Ishikawa (cell line): Measurements from ENCODE around the gene KCND3.

ENCODE experiments used
- EP300 ChIP-seq: IDR thresholded peaks from 2 replicates; pipeline ENCODE4 v1.6.1; 2012; ENCODE audit warnings: borderline replicate concordance
- RAD21 ChIP-seq: IDR thresholded peaks from 2 replicates; pipeline ENCODE4 v1.6.1; 2012; ENCODE audit warnings: low read depth

GRCh38 chr1:111987502-111987901 is 2.0 kb downstream of the KCND3 start:
- TF ChIP-seq RAD21 (no peak), EP300 (no peak)
